ENCODE results near the gene UPK3BL1. TPM values are rescaled to one million over a fixed set of nuclear protein-coding genes. Genes with fewer than 3 reads are reported as not detected.
"Not testable (repeated sequence)": the region's sequence is repeated elsewhere in the genome, so short reads cannot be mapped to it uniquely, and the experiment has no call there.

The UPK3BL1 gene
- total RNA-seq, 5 donors from 2014 or later (not counting 1 experiment from before 2014, with no cell fraction given): 39.0 to 128 (median 47.3) TPM

DNA sequence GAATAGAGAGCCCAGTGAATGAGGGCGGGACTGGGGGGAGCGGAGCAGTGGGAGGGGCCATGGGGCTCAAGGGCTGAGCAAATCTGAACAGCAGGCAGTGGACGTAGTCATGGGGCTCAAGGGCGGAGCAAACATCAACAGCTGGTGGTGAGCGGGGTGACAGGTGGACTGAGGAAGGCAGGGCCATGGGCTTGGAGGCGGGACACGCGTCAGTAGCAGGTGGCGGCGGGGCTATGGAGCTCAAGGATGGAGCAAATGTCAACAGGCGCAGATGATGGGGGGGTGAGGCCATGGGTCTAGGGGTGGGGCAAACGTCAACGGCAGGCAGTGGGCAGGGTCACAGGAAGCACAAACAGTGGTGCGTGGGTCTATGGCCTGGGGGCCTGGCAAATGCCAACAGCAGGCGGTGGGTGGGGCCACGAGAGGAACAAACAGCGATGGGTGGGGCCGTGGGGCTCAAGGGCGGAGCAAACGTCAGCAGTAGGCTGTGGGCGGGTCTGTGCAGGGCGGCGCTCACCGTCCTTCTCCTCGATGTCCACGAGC is 50.0 kb downstream of the UPK3BL1 start:
- H3K36me3 ChIP-seq (ENCODE audit: control insufficient read depth in 2 of 2, extremely low read depth in 1 of 2, insufficient read depth in 1 of 2, low read length in 1 of 2); H3K27me3 ChIP-seq (replicated peaks in 1 of 2; ENCODE audit: control insufficient read depth in 2 of 2, extremely low read depth in 1 of 2, insufficient read depth in 2 of 2, low read length in 1 of 2); H3K9me3 ChIP-seq; H3K4me3 Mint-ChIP-seq; H3K27ac Mint-ChIP-seq; H3K36me3 Mint-ChIP-seq; H3K4me3 ChIP-seq (ENCODE audit: control insufficient read depth in 1 of 2, extremely low read depth in 1 of 2, low read length in 1 of 2); H3K27me3 Mint-ChIP-seq; H3K9me3 Mint-ChIP-seq; H3K4me1 Mint-ChIP-seq; H3K27ac ChIP-seq (ENCODE audit: low read length); POLR2A ChIA-PET; H3K4me1 ChIP-seq (ENCODE audit: control insufficient read depth in 1 of 2, extremely low read depth in 1 of 2, insufficient read depth in 2 of 2, low read length in 2 of 2); CTCF ChIA-PET: not testable (repeated sequence)
- no CpG with 5 or more reads among the region's 26 CpGs for WGBS (ENCODE audit: insufficient coverage)
- ATAC-seq (replicated peaks in 1 of 4): peak; percentile 58 to 65 (median 60)
- DNase-seq: peak in 34 of 35 experiments; percentile 21 to 83 (median 54)

DNA sequence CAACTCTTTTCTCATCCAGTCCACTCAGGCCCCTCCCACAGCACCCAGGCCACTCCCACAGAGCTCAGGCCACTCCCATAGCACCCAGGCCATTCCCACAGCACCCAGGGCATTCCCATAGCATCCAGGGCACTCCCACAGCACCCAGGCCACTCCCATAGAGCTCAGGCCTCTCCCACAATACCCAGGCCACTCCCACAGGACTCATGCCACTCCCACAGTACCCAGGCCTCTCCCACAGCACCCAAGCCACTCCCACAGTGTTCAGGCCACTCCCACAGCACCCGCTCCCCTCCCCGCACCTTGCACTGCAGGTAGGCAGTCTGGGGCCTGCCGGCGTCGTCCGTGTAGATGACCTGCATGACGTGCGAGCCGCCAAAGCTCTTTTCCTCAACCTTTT is 52.7 kb downstream of the UPK3BL1 start:
- H3K9me3 Mint-ChIP-seq; H3K4me1 ChIP-seq (ENCODE audit: control insufficient read depth in 1 of 2, extremely low read depth in 1 of 2, insufficient read depth in 2 of 2, low read length in 2 of 2); H3K36me3 ChIP-seq (ENCODE audit: control insufficient read depth in 2 of 2, extremely low read depth in 1 of 2, insufficient read depth in 1 of 2, low read length in 1 of 2); H3K27ac Mint-ChIP-seq; H3K4me3 ChIP-seq (ENCODE audit: control insufficient read depth in 1 of 2, extremely low read depth in 1 of 2, low read length in 1 of 2); H3K36me3 Mint-ChIP-seq; CTCF ChIA-PET; POLR2A ChIA-PET; H3K9me3 ChIP-seq; H3K27me3 ChIP-seq (replicated peaks in 1 of 2; ENCODE audit: control insufficient read depth in 2 of 2, extremely low read depth in 1 of 2, insufficient read depth in 2 of 2, low read length in 1 of 2); H3K27ac ChIP-seq (ENCODE audit: low read length); DNase-seq; H3K4me3 Mint-ChIP-seq; H3K27me3 Mint-ChIP-seq; H3K4me1 Mint-ChIP-seq: not testable (repeated sequence)
- ATAC-seq (replicated peaks in 1 of 4): peak; percentile 16 to 44 (median 25)
- no CpG with 5 or more reads among the region's 9 CpGs for WGBS (ENCODE audit: insufficient coverage)

Other genes with a start within 250 kb of the UPK3BL1 start
- 10 to 100 TPM; 37.1 to 56.2 (median 48.3) TPM for gene PRKRIP1, start 246.4 kb downstream of the UPK3BL1 start, total RNA-seq
- 10 to 100 TPM; 23.0 to 47.5 (median 37.8) TPM for gene ORAI2, start 209.2 kb downstream of the UPK3BL1 start, total RNA-seq
- gene ALKBH4, start 177.9 kb downstream of the UPK3BL1 start, total RNA-seq: 10 to 100 TPM in 3 of 5 donors, 1 to 10 TPM in 2; 5.6 to 13.5 (median 12.2) TPM
- gene LRWD1, start 177.8 kb downstream of the UPK3BL1 start, total RNA-seq: 10 to 100 TPM; 14.0 to 29.0 (median 23.9) TPM
- 10 to 100 TPM; 35.2 to 53.7 (median 42.3) TPM for gene POLR2J, start 163.9 kb downstream of the UPK3BL1 start, total RNA-seq
- gene RASA4B, start 125.0 kb downstream of the UPK3BL1 start, total RNA-seq: 10 to 100 TPM; 18.3 to 57.0 (median 43.0) TPM
- gene UPK3BL2, start 99.1 kb downstream of the UPK3BL1 start, total RNA-seq: 100 to 1,000 TPM in 1 of 5 donors, 10 to 100 TPM in 4; 34.6 to 115 (median 65.8) TPM
- under 1 TPM; 0.35 to 0.77 (median 0.58) TPM for gene SPDYE2, start 91.6 kb downstream of the UPK3BL1 start, total RNA-seq
- 100 to 1,000 TPM in 2 of 5 donors, 10 to 100 TPM in 3; 71.3 to 228 (median 97.5) TPM for gene POLR2J3, start 70.2 kb downstream of the UPK3BL1 start, total RNA-seq
- 10 to 100 TPM; 63.3 to 89.0 (median 71.6) TPM for gene RASA4, start 26.0 kb downstream of the UPK3BL1 start, total RNA-seq
- gene SPDYE2B, start 7.5 kb upstream of the UPK3BL1 start, total RNA-seq: not detected
- gene POLR2J2, start 28.9 kb upstream of the UPK3BL1 start, total RNA-seq: 10 to 100 TPM; 20.8 to 70.3 (median 23.8) TPM
- 10 to 100 TPM in 2 of 5 donors, 1 to 10 TPM in 3; 6.4 to 15.7 (median 8.7) TPM for gene FAM185A, start 106.2 kb upstream of the UPK3BL1 start, total RNA-seq